Endometrium (tissue), 2 donors: Measurements from ENCODE around the gene NTN1.
"Not testable (repeated sequence)": the region's sequence is repeated elsewhere in the genome, so short reads cannot be mapped to it uniquely, and the experiment has no call there.

Experiments
- FAIRE-seq: peaks from 2 replicates; lab custom pipeline; 2012; peaks lifted over from hg19 to GRCh38; lab: Jason Lieb, UNC
- donor health status: control.
- donor health status: control.

Gene NTN1

GRCh38 chr17:9123594-9124553, 102.6 kb downstream of the NTN1 start:
- FAIRE-seq, result no peak

GRCh38 chr17:9124554-9124935, 103.2 kb downstream of the NTN1 start:
- FAIRE-seq, result no peak

DNA sequence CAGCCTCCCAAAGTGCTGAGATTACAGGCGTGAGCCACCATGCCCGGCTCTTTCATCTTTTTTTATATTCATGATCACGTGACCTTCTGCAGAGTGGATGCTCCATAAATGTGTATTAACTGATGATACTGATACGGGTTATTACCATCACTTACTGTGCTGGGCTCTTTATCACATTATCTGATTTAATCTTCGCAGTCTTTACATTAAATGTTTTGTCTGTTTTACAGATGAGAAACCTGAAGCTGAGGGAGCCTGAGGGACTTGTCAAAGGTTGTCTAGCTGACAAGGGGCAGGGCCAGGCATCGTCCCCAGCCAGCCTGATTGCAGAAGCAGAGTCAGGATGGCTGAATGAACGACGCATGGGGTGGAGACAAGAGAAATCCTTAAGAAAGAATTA, 104.4 kb downstream of the NTN1 start:
- FAIRE-seq, result no peak

DNA sequence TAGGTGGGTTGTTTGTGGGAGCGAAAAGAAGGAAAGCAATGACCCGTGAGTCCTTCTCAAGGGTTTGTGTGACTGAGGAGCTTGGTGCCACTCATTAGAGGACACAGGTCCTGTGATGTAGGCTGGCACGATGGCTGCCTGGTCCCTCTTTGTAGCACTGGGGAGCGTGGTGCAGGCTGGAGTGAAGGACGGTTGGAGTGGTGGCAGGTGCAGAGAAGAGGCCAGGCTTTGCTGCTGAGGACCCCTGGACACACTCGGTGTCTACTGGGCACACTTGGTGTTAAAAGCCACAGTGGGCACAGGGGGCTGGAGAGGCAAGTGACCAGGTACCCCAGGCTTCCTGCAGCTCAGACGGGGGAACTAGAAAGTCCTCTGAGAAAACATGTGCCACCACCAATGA, 106.0 kb downstream of the NTN1 start:
- no peak for FAIRE-seq

DNA sequence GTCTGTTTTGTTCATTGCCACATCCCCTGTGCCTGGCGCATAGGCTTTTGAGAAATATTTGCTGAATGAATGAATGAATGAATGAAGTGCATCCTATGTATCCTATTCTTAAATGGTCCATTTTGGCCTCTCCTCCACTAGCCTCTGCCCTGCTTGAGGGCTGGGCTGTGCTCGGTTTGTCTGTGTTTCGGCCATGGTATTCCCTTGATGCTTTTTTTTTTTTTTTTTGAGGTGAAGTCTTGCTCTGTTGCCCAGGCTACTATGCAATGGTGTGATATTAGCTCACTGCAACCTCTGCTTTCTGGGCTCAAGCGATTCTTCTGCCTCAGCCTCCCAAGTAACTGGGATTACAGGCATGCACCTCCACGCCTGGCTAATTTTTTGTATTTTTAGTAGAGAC, 110.1 kb downstream of the NTN1 start:
- FAIRE-seq, result no peak

DNA sequence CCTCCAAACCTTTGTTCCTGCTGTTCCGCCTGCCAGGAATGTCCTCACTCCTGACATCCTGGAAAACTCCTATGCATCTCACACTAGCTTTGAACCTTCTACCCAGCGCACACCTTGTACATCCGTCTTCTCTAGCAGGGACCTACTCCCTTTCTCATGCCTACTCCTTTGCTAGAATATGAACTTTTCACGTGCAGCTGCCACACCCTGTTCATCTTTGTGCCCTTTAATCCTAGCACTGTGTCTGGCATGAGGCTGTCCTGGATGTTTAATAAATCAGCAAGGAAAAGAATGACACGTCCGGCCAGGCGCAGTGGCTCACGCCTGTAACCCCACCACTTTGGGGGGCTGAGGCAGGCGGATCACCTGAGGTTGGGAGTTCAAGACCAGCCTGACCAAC, 111.0 kb downstream of the NTN1 start:
- no peak for FAIRE-seq

DNA sequence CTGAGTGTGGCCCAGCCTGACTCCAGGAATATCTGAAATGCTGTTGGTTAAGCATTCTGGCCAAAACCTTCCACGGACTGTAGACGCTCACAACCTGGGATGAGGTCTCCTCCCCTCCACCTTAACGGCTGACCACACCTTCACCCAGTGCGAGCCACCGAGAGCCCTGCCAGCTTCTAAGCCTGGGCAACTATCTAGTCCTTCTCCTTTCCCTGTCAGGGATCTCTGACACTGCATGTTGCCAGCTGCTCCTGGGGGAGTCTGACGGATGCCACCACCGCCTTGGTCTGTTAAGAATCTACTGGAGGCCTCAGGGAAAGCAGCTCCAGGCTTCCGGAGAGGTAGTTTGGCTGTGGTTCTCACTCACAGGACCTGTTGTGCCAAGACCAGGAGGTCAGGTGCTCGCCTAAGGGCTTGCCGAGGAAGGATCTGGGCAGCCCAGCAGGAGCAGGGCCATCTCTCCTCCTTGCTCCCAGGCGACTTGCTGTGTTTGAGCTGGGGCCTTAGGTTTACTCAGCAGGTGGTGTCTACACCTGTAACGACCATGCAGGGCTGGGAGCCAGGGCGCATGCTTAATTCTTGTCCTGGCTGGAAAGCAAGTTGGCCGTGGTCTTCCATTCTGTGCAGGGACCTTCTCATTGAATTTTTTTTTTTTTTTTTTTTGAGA, 111.8 kb downstream of the NTN1 start:
- no peak for FAIRE-seq

DNA sequence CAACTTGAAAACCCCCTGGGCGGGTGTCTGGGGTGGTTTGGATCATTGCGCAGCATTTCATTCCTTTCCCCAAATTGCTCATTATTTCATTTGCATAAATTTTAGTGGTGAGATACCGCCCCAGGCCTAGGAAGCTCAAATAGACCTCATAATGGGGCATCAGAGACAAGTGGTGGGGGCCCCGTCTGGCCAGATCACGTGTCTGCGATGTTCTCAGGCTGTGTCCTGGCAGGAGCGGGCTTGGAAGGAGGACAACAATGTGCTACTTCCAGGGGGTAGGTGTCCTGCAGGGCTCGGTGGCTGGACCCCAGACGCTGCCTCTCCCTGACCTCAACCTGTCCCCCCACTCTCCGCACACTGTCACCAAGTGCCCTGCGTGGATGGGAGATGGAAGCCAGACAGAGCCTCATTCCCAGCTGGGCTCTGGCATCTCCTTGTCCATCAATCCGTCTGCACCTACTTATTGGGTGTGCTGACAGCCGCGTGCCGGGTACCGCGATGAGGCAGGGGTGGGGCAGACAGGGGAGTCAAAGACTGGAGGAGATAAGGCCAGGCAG, 116.9 kb downstream of the NTN1 start:
- no peak for FAIRE-seq

- FAIRE-seq, result no peak
These were observed 118.4 kb downstream of the NTN1 start for GRCh38 chr17:9139695-9140094.

GRCh38 chr17:9140550-9141424, 119.5 kb downstream of the NTN1 start:
- no peak for FAIRE-seq

- FAIRE-seq, result no peak
These were observed 120.1 kb downstream of the NTN1 start for GRCh38 chr17:9141425-9141753.

DNA sequence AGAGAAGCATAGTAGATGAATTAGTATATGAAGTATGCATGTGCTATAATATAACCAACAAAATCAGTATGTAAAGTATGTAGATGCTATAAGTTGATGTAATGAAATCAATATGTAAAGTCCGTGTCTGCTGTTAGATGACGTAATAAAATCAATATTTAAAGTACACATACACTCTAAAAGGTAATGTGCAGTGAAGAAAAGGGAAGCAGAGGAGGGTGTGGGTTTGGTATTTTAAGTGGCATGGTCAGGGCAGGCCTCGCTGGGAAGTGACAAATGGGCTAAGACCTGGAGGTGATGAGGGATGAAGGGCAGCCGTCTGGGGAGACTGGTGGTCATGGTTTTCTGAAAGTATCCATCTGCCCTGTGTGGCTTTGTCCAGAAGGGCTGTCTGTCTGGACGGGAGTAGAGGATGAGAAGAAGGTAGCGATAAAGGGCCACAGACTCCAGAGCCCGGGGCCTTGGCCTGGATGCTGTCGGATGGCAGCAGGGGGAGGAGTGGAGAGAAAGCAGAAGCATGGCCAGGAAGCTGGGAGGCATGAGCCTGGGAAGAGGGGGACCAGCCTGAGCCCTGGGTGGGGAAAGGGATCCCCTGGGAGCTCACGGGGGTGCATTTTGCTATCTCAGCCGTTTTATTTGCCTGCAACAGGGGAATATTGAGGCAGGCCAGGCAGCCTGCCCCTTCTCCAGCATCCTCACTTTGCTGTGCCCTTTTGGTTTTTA, 121.6 kb downstream of the NTN1 start:
- FAIRE-seq, result no peak

- no peak for FAIRE-seq
These were observed 123.4 kb downstream of the NTN1 start for GRCh38 chr17:9144502-9145249.

GRCh38 chr17:9146064-9146463, 124.8 kb downstream of the NTN1 start:
- no peak for FAIRE-seq

DNA sequence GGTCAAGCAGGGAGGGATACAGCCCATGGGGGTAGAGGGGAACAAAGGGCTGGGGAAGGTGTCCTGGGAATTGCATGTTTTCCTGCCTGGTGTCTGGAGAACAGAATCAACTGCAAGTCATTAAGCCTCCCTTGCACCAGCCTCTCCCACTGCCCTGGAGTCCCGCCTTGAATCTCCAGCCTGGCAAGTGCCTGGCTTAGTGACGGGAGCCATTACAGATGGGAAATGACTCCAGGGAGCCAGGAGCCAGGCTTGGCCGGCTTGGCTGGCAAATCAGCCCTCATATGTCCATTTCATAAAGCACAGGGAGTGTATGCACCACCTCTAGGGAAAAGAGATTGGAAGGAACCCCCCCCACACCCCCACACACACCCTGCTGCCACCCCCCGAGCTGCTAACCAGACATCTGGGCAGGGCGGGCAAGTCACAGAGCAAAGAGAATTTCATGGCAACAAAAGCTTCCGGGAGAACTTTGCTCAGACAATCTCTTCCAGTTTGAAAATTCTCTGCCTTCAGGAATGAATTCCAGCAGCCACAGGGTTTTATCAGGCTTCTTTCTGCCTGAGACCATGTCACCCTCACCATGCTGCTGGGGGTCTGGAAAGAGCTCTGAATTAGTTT, 127.7 kb downstream of the NTN1 start:
- FAIRE-seq, result no peak

DNA sequence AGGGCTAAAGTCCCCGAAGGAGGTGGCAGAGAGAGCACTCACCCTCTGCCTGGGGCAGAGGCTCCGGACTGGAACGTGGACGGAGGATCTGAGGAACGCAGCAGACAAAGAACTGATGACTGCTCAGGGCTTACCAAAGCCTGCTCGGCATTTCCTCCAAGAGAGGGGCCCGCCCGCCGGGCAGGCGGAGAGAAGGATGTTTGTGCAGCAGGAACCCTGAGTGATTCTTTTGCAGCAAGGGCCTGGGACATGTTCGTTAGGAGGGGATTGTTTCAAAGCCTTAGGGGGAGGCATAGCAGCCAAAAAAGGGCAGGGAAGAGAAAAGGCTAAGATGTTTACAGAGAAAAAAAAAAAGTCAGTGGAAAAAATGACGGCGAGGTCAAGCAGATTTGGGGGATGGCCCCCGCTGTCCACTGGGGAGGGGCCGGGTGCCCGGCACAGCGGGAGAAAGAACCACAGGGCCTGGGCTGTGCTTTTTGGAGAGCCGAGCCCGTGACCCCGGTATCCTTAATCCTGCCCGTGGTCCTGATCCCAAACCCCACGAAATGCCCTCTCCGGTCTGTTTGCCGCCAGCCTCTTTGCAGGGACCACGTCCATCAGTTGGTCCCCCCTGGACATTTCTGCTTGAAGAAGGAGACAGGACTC, 129.3 kb downstream of the NTN1 start:
- FAIRE-seq, result no peak

GRCh38 chr17:9151091-9151490, 129.8 kb downstream of the NTN1 start:
- FAIRE-seq, result no peak

- not testable (repeated sequence) for FAIRE-seq
These were observed 130.4 kb downstream of the NTN1 start for GRCh38 chr17:9151740-9152139.

DNA sequence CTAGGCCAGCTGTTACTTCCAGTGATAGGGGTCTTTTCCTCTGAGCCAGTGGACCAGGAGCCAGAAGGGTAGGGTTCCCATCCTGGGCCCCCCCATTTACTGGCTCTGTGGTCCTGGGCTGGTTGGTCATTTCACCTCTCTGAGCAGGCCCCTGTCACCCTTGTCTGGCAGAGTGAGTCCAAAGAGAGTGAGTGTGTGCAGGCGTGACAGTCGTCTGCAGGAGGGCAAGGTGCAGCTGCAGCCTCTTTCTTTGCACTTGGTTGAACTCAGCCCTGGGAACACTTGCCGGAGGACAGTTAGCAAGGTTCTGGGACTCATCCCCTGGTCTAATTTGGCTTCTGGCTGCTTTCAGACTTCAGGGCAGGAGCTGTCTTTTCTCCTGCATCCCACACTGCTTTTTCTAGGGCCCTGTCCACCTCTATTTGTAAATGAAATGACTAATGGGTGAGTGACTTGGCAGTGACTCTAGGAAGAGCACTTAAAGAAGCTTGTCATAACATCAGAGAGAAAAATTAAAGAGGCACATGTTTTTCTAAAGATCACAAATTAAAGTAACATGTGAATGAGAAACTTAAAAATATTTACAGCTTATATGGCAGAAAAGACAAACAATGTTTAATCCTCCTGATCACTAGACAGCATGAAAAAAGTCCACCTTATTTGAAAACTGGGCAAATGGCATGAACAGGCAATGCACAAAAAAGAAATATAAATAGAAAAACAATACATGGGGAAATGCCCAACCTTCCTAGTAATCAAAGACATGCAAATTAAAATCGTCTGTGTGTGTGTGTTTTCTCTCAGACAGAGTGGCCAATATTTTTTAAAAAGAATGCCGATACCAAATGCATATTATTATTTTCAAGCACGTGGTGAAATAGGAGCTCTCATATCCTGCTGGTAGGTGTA, 137.5 kb downstream of the NTN1 start:
- peak; percentile 92 for FAIRE-seq
